ENCODE results near the gene GSC.
"Not testable (repeated sequence)": the region's sequence is repeated elsewhere in the genome, so short reads cannot be mapped to it uniquely, and the experiment has no call there.

The GSC gene

DNA sequence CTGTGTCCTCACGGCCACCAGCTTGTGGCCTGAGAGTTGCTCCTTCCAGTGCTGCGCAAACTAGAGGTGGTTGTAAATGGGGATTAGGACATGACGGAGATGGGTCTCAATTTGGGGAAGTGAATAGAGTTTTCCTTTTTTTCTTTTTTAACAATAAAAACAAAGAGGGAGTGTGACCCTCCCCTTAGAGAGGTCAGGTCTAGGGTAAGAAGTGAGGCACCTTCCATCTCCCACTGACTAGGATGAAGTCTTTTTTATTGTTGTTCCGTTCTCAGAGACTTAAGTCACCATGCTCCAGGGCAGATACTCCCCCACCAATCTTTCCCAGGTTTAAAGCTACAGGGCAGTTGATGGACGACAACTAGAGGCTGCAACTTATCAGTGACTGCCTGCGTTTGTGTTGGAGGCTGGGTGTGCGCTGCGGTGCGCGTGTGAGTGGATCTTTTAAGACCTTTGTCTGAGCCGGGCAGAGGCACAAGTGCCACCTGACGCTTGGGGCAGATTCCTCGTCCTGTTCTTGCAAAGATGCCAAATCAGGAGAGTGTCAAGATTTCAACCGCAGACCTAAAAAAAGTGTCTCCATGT is 2.1 kb upstream of the GSC start:
- DNase-seq (ENCODE audit: low spot score), result no peak

DNA sequence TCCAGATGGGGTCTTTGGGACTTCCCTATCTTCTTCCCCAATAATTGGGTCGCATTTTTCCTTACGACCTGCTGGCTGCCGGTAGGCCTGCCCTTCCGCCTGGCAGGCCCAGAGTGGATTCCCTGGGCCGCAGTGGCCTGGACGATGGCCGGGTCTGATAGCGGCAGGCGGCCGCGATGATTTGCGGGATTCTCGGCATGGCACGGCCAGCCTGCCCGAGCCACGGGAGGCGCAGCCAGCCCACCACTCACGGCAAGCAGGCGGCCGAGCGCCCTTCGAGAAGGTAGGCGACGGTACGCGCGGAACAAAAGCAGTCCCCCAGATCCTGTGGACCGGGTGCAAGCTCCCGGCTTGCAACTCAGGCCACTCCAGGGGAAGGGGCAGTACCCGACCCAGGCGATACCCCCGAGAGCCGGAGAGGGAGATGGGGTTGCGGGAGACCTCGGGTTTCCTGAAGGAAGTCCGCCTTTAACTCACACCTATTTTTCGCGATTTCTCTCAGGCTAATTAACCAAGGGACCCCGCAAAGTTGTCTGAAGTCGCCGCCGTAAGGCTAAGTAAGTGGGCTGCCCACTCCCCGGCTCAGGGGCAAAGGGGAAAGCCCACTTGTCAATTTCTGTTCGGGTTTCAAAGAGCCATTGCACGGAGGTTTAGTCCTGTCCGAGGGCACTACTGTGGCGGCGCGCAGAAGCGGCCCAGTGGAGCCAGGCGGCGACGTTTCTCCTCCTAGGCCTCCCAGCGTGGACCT is 1.4 kb upstream of the GSC start:
- no peak for DNase-seq (ENCODE audit: low spot score)

DNA sequence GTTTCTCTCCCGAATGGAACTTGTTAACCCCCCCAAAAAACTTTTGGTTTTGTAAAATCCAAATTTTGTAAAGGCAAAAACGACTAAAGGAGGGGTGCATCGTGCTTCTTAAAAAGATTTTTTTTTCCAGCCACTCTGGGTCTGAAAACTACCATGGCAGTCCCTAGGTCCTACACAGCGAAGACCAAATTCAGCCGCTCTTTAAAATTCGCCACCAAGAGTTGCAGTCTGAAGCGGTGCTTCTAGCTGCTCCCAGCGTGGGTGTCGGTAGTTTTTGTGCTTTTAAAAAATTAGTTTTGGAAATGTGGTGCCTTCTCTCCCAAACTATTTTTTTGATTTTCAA is 873 bp upstream of the GSC start:
- DNase-seq (ENCODE audit: low spot score), result no peak

DNA sequence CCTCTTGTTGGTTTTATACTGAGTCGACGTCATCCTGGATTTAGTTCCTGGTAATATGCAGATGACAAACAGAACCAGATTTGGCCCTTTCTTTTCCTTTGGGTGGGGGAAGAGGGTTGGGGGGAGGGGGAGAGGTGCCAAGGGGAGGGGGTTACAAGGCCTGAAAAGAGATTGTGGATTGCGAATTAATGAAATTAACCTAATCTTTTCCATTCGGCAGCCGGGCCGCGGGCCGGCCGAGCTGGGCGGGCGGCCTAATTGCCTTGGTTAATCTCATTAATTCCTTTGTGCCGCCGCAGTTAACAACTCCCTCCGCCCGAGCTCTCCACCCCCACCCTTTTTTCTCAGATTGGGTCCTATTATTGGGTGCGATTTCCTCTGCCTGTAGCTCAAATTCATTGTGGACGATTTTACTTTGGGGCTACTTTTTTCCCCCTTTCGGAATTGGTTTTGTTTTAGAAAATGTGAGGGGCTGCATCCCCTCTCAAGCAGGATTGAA is 387 bp upstream of the GSC start:
- DNase-seq (ENCODE audit: low spot score), result no peak

DNA sequence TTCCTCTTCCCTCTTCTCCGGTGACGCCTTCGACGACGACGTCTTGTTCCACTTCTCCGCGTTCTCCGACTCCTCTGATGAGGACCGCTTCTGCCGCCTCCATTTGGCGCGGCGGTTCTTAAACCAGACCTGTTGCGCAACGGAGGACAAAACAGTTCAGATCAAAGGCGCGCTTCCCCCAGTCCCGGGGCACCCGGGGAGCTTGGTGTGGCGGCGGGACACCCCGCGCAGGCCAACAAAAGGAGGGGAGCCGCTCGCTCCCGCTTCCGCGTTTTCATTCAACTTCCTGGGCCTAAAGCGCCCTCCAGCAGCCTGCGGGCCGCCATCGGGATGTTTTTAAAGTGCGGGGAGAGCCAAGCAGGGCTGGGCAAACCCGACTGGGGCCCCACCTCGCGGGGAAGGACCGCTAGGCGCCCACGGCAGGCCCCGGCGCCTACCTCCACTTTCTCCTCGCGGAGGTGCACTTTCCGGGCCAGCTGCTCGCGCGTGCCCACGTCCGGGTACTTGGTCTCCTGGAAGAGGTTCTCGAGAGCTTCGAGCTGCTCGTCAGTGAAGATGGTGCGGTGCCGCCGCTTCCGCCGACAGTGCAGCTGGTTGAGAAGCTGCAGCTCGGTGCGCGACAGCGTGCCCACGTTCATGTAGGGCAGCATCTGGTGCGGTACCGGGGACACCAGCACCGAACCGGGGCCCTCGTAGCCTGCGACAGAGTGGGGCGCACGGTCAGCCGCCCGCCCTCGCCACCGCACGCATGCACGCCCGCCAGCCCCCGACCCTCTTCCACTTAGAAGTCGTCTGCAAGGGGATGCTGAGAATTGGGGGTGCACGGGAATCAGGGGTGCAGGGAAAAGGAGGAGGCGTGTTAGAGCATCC is 1.2 kb downstream of the GSC start:
- no peak for DNase-seq (ENCODE audit: low spot score)

DNA sequence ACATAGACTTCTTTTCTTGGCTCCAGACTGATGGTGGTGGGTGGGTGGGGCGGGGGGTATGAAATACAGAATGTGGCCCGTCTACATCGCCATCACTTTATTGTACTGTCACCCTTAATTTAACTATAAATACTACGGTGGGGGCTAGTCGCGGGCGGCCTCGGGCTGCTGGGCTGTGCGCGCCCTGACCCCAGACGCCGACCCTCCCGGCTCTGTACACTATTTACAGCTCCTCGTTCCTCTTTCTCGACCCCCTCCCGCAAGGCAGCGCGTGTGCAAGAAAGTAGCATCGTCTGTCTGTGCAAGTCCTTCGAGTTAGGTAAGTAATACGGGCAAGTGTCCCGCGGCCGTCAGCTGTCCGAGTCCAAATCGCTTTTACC is 1.8 kb downstream of the GSC start:
- no peak for DNase-seq (ENCODE audit: low spot score)

DNA sequence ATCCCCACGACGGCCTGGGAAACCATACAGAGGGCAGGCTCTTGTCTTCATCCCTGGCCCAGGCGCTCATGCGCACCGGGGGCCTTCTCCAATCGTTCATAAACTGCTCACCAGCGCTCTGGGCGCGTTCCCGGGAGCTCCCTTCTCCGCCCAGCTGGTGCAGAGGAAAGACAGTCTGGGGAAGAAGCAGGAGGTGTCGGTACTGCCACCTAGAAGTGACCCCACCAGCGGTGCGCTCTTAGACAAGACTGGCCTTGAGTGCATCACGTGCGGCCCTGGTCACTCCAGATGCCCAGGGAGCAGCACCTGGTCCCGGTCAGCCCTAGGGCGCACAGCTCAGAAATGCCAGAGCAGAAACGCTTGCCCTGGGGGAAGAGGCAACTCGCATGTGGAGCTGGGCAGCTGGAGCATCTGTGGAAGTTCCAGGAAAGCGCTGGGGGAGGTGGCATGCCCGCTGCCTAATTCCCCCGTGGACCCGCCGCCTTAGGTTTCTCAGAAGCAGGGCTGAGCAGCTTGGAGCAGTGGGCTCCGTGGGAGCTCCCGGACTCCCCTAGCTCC is 2.5 kb downstream of the GSC start:
- no peak for DNase-seq (ENCODE audit: low spot score)

DNA sequence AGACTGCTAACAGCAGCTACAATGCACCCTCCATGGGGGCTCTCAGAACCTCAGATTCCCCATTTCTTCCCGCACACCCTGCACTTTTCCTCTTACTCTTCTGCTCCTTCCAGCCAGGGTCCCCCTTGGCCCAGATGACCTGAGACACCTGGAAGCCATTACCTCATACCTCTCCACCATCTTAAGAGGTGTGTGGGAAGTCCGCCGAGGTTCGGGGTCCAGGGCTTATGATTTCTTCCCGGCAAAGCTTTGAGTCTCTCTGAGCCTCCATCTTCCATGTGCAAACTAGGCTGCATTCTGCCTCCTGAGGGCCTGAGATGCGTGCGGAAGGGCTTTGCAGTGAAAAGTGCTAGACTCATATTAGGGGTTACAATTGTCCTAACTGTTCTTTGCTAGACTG is 5.3 kb downstream of the GSC start:
- DNase-seq (ENCODE audit: low spot score), result no peak

DNA sequence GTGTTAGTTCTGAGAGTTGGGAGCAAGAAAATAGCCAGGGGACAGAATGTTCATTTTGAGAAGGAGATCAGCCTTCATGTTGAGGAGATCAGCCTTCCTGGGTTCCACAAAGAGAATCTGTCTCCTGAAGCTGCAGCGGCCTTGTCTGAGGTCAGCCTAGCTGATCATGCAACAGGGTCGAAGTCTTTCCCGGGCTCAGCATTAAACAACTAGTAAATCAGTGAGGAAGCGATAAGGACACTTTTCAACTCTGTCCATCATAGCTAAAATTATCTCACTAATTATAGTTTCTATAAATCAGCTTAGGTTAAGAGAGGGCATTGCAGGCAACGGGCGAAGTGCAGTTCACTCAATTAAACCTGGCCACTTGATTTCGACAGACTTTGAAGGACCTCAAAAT is 7.5 kb downstream of the GSC start:
- no peak for DNase-seq (ENCODE audit: low spot score)

DNA sequence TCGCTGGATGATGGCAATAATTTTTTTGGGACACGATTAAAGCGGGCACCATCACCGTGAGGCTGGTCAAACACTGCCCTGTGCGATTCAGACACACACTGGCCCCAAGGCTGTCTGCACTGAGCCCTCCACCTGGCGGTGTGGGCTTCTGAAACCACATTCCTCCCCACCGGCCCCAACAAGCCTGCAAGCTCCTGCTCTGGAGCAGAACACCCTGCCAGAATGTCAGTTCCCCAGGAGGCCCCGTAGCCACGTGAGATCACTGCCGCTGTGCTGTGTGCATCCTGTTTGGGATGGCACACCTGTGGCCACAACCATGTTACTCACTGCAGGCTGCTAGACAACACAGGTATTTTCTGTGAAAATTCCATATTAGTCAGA is 7.9 kb downstream of the GSC start:
- no peak for DNase-seq (ENCODE audit: low spot score)

DNA sequence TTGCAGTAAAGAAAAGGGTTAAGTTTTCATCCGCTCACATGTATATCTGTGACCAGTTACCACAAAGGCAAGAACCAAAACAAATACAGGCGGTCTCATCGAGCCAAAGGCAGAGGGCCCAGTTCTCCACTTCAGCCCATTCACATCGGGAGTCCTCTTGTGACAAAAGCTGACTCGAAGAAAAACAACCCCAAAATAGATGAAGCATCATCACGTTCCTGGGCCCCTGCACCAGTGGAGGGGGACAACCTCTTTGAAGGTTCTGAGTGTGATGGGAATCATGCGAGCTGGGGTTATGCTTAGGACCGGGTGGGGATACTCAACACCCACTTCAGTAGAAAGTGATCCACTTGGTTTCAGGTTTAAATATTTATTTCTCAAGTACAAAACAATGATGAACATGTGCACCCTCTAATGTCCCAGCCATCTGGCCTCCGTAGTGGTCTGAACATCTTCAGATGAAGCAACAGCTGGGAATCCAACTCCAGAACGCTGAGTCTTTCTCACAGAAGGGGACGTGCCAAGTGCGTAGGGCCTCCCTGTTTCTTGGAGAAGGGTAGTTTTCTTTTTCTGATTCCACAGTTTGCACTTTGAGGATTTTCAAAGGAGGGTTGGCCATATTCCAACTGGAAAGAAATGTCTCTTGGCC is 8.4 kb downstream of the GSC start:
- DNase-seq (ENCODE audit: low spot score), result no peak

DNA sequence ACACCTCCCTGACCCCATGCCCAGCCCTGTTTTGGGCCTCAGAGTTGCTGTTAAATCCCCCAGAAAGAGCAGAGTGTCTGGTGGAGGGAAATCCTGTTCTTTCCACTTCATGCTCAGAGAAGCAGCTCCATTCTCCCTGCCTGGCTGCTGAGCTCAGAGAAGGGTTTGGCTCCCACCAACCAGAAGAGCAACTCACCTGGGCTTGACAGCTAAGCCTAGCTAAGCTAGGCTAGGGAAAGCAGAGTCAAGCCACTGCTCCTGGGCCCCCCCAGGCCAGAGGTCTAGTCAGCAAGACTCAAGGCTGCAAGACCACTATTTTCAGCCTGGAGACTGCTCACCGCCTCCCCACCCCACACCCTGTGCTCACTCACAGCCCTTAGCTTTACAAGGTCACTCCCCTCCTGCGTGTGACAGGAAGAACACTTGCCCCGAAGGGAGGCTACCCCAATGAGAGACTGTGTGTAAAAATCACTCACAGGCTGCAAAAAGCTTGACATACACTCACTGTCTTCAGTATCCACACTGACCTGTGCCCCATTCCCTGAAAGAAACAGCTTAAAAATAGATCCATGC is 13.5 kb downstream of the GSC start:
- DNase-seq (ENCODE audit: low spot score), result no peak

DNA sequence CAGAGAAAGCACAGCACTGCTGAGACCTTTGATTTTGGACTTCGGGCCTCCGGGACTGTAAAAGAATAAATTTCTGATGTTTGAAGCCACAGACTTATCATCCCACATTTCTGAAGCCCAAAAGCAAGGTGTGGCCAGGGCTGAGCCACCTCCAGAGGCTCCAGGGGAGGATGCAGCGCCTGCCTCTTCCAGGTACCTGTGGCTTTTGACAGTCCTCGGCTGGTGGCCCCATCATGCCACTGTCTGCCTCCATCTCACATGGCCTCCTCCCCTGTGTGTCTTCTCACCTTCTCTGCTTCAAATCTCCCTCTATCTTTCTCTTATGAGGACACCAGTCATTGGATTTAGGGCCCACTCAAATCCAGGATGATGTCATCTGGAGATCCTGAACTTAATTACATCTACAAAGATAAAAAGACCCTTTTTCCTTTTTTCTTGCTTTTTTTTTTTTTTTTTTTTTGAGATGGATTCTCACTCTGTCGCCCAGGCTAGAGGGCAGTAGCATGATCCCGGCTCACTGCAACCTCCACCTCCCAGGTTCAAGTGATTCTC is 15.4 kb downstream of the GSC start:
- DNase-seq (ENCODE audit: low spot score), result no peak

DNA sequence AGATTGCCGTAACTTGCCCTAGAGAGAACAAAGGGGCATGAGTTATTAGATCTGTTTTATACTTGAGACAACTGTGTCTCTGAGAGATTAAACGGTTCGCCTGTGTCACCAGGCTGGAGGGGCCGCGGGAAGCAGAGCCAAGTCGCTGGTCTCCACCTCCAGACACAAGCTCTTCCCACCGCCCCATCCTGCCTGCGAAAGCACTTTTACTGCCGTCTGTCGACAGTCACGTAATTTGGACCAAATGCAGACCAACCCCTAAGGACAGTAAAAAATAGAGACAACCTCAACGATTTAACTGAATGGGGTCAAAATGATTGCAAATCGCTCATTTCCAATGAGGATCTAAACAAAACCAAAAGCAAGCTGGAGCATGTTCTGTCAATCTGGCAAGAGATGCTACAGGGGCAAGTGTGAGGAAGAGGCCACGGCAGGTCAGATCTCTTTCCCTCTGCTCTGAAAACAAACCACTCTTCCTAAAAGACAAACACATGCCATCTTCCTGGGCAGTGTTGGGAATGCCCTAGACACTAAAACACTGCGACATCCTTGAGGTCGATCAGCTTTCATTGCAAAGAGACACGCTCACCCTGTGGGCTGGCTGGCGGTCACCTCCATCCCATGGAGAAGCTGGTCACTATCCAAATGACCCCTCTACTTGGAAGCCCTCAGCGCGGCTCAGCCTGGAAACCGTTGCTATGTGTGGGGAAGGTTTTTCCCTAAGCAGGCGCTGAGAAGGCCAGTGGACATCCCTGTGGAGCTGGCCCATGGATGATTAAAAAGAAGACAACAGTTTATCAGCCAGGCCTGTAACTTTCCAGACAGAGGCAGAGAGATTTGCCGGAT is 17.1 kb downstream of the GSC start:
- no peak for DNase-seq (ENCODE audit: low spot score)

DNA sequence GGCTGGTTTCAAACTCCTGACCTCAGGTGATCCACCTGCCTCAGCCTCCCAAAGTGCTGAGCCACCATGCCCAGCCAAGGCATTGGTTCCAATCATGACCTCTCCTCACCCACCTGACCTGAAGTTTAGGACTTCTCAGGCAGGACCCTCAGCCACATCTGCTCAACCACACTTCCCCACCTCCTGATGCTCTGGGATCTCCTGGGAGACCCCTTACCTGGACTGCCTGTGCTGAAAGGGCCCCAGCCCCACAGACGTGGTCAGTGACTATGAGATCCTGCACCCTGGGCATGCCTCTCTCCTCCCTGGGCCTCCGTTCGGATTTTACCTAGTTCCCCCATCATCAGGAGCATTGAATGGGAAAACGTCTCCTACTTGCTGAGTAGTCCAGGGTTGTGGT is 18.0 kb downstream of the GSC start:
- DNase-seq (ENCODE audit: low spot score), result no peak

DNA sequence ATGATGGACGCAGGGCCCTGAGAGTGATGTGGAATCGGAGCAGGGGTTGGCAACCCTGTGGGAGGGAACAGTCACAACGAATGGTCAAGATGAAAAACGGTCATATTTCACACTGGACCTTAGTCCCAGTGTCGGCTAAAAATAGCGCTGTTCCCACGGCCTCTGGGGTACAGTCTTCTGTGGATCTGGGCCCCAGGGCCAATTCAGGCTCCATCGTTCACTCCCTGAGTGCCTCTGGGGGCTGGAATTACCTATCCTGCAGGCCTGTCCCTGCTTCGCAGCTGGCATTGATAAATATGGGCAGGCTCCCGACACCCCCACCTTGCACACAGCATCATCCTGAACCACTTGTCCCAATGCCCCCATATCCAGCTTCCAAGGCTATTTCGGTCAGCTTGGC is 18.6 kb downstream of the GSC start:
- no peak for DNase-seq (ENCODE audit: low spot score)

DNA sequence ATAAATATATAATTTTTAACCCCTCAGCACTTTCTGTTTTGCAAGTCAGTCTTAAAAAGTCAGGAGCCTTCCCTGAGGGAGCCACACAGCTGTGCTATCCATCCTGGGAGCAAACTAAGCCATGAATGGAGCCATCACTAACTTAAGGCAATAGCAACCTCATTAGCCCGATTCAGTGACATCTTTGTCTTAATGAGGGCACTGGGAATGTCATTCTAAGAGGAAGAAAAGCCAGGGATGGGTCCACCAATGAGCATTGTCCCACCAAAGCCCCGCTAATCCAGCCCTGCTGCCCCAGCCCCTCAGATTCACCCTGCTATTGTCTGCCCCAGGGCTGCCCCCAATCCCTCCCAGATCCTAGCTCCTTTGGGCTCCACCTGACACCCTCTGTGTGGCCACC is 19.5 kb downstream of the GSC start:
- DNase-seq (ENCODE audit: low spot score), result no peak

DNA sequence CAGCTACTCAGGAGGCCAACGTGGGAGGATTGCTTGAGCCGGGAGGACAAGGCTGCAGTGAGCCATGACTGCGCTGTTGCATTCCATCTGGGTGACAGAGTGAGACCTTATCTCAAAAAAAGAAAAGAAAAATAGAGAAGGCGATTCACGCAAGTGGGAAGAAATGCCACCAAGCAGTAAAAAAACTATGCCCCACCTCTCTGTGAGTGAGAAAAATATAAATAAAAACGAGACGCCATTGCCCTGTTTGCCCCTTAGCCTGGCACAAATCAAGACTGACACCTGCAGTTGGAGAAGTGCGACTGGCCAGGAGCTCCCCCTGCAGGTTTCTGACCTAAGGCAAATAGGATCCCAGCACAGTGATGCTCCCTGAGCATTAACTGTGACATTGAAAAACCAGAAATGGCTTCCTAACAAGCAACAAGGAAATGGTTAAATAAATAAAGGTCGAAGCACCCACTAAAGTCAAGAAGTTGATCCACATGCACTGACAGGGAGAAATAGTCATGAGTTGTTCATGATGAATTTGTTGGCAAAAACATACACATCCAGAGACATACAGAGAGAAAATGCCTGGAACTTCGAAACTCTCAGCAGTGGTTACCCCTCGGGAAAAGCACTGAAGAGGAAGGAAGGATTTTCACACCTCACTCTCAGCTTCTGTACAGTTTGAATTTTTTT is 21.1 kb downstream of the GSC start:
- DNase-seq (ENCODE audit: low spot score), result peak; percentile 41

DNA sequence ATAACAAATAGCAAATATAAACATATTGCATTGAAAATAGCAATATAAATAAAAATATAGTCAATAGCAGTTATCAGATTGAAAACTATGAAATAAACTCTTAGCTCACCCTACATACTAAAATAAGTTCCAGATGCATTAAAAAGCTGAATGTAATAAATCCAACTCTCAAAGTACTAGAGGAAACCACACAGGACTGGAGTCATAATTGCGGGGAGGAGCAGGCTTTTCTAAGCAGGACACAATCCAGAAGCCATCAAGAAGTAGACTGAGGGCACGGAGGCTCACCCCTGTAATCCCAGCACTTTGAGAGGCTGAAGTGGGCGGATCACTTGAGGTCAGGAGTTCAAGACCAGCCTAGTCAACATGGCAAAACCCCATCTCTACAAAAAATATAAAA is 22.2 kb downstream of the GSC start:
- no peak for DNase-seq (ENCODE audit: low spot score)

DNA sequence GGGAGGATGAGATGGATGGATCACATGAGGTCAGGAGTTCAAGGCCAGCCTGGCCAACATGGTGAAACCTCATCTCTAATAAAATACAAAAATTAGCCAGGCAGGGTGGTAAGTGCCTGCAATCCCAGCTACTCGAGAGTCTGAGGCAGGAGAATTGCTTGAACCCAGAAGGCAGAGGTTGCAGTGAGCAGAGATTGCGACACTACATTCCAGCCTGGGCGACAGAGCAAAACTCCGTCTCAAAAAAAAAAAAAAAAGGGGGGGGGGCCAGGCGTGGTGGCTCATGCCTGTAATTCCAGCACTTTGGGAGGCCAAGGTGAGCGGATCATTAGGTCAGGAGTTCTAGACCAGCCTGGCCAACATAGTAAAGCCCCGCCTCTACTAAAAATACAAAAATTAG is 22.8 kb downstream of the GSC start:
- DNase-seq (ENCODE audit: low spot score), result not testable (repeated sequence)

Data from HuH-7 (cell line).